Coronary artery (tissue), 2 donors: ENCODE results near the gene TIMM21.

Experiments
- DNase-seq: peaks from one replicate; pipeline ENCODE4 v3.0.0-alpha.2; 2017; ENCODE audit warnings: low spot score
- H3K27ac ChIP-seq, 2 donors: fragments of 200-600 bp; sonication (generic); one replicate each; pipeline ENCODE4 v1.5.1; 2016 to 2019
- H3K4me3 ChIP-seq: fragments of 200-600 bp; sonication (generic); 2 replicates; pipeline ENCODE4 v1.5.1; 2016; ENCODE audit warnings: mild to moderate bottlenecking, moderate library complexity
- TF ChIP-seq, protein P1 (sequence below): fragments of 200-600 bp; sonication (generic); IDR thresholded peaks from one replicate; pipeline ENCODE4 v1.5.1; 2019; ENCODE audit warnings: antibody characterized with exemption

TIMM21 gene

DNA sequence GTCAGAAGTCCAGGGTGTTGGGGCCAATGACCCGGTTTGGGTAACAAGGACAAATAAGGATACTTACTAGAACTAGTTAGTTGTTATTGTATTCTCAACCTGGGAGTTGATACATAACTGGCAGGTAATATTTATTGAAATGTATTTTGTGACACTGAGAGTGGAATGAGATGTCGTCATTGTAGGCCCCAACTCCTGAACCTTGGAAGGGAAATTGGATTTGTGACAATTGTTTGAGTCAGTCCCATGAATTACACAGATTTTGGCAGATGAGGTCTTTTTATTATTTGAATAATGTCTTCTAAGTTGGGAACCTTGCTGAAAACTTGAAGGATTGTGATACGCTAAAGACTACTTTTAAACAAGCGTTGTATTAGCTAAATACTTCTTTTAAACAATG is 5.1 kb downstream of the TIMM21 start:
- H3K4me3 ChIP-seq: no peak overlapping the region
- H3K27ac ChIP-seq: no peak overlapping the region
- TF ChIP-seq, protein P1, sequence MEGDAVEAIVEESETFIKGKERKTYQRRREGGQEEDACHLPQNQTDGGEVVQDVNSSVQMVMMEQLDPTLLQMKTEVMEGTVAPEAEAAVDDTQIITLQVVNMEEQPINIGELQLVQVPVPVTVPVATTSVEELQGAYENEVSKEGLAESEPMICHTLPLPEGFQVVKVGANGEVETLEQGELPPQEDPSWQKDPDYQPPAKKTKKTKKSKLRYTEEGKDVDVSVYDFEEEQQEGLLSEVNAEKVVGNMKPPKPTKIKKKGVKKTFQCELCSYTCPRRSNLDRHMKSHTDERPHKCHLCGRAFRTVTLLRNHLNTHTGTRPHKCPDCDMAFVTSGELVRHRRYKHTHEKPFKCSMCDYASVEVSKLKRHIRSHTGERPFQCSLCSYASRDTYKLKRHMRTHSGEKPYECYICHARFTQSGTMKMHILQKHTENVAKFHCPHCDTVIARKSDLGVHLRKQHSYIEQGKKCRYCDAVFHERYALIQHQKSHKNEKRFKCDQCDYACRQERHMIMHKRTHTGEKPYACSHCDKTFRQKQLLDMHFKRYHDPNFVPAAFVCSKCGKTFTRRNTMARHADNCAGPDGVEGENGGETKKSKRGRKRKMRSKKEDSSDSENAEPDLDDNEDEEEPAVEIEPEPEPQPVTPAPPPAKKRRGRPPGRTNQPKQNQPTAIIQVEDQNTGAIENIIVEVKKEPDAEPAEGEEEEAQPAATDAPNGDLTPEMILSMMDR: no peak
- no peak for DNase-seq

DNA sequence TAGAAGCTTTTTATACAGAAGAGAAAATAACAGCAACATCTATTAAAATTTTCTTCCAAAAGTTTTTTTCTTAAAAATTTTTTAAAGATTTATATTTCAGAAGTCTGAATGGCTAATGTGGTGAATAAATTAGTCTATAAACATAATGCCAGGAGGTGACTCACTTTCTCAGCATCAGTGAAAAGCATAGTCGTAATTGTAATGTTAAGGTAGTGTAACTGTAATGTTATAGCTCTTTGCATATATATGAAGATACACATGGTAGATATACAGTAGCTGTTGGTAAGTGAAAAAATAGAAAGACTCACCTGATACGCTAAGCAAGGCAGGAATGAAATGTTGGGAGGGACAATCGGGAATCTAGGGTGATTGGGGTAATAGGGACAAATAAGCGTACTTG is 5.5 kb downstream of the TIMM21 start:
- no peak overlapping the region for H3K27ac ChIP-seq
- no peak for DNase-seq
- no peak overlapping the region for H3K4me3 ChIP-seq
- TF ChIP-seq, protein P1: no peak

DNA sequence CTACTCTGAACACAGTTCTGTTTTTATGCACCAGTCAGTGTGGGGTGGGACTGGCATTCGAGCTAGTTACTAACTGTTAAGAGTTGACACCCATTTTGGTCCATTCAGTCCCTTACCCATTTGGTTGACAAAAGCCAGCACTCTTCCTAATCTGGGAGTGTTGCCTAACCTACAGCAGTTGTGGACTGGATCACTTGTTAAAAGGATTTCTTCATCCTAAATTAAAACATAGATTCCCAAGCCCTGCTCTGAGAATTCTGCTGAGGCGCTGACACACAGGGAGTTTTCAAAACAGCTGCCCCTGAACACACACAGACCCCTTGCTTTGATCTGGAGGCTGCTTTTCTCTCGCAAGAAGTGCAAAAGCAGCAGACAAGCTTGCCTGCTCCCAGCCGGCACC is 6.4 kb downstream of the TIMM21 start:
- Histone ChIP-seq H3K4me3 (no peak overlapping the region), H3K27ac (no peak overlapping the region)
- TF ChIP-seq, protein P1: no peak
- no peak for DNase-seq

DNA sequence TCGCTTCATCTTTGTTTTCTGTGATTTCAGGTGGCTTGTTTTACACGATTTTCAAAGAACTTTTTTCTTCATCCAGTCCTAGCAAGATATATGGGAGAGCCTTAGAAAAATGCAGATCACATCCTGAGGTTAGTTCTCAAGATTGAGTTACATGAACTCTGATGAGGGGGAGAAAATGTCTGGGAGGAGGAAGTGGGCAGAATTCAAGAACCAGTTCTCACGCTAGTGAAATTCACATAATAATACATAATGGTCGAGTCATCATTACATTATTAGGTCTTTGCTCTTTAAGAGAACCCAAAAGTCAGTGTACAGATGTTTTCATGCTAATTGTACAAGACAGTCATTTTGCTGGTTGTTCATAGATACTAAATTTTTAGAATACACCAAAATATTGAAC is 7.0 kb downstream of the TIMM21 start:
- no peak for DNase-seq
- Histone ChIP-seq H3K27ac (no peak overlapping the region), H3K4me3 (no peak overlapping the region)
- TF ChIP-seq, protein P1: no peak

DNA sequence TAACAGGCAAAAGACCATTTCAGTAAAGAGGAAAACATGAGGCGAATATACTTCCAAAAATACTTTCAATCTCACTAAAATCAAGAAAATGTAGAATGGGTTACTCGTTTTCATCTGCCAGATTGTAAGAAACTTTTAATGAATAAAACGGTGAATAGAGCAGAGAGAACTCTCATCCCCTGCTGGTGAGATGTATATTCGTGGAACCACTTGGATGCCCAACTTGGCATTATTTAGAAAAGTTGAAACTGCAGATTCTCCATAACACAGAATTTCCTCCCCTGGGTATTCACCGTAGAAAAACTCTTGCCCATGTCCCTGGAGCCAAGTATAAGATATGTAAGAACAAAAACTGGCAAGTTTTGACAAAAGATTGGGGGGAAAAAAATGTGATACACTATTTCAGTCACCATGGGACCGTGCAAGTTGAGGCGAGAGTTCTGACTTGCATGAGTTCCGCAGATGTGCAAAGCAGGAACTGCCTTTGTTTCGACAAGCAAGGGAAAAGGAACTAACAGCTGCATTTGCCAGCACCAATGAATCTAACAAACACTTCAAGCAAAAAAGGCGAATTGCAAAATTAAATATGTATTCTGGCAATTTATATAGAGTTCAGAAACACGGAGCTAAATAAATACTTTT is 14.8 kb downstream of the TIMM21 start:
- Histone ChIP-seq H3K27ac (no peak overlapping the region), H3K4me3 (no peak overlapping the region)
- TF ChIP-seq, protein P1: no peak
- DNase-seq: no peak

DNA sequence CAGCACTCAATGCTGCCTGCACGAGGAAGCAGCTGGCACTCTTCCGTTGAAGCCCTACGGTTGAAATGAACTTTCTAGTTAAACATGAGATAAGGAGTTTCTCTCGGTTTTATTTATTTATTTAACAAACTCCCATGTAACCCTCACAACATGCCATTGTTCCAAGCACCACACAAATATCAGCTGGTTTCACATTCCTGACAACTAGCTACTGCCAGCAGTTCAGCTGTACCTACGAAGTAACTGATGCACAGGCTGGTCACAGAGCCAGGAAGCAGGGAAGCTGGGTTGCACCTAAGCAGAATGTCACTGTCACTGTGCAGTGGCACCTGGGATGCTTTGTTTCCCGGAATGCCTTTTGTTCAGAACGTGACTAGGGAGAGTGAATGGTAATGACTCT is 18.1 kb downstream of the TIMM21 start:
- Histone ChIP-seq H3K4me3 (no peak overlapping the region), H3K27ac (no peak overlapping the region)
- TF ChIP-seq, protein P1: no peak
- no peak for DNase-seq

DNA sequence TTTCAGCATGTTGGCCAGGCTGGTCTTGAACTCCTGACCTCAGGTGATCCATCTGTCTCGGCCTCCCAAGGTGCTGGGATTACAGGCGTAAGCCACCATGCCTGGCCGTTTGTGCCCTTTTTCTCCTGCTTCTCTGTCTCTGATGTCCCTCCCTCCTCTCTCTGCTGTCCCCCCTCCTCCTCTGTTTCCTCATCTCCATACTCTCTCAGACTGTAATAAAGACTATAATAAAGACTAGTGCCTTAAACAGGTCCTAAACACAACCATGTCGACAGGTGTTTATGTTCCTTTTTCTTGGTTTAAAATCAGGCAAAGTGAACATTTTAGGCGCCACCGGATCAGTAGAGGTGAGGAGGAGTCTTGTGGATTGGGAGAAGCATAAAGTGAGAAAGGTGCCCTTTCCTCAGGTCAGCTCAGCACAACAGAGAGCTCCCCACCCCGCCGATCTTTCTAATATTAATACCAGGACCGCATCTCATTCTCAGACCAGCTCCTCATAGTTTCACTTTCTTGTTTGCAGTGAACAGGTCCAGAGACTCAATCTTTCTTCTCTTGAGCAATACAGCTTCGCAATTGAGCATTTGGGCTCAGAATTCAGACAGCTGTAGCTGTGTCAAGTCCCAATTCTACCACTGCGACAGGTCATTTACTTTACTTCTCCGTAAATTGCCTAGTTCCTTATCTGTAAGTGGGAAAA is 23.7 kb downstream of the TIMM21 start:
- no peak overlapping the region for H3K27ac ChIP-seq
- no peak overlapping the region for H3K4me3 ChIP-seq
- TF ChIP-seq, protein P1: no peak
- DNase-seq: no peak
